PFSK-1 (cell line): ENCODE results near the gene ANKRD10.

Experiments used
- POLR2AphosphoS5 ChIP-seq: IDR thresholded peaks from 2 replicates; pipeline ENCODE4 v1.6.1; 2012; ENCODE audit warnings: low read depth, mild to moderate bottlenecking, control low read depth, low read length, moderate library complexity
- SIN3A ChIP-seq: IDR thresholded peaks from 2 replicates; pipeline ENCODE4 v1.6.1; 2012; ENCODE audit warnings: mild to moderate bottlenecking, low read length, moderate library complexity, borderline replicate concordance; ENCODE audit not compliant: insufficient read depth
- TAF1 ChIP-seq: IDR thresholded peaks from 2 replicates; pipeline ENCODE4 v1.6.1; 2012; ENCODE audit warnings: low read length, control low read depth, borderline replicate concordance; ENCODE audit not compliant: insufficient read depth

- TF ChIP-seq POLR2AphosphoS5, result no peak
- no peak for TF ChIP-seq SIN3A
- no peak for TF ChIP-seq TAF1
These were observed 4.6 kb downstream of the ANKRD10 start for GRCh38 chr13:110910013-110910890.
